Measurements from ENCODE around the gene LKAAEAR1.

The LKAAEAR1 gene

GRCh38 chr20:64051561-64052325 lies 32.5 kb downstream of the LKAAEAR1 start:
- DNase-seq (ENCODE audit: low read depth, low spot score) = no peak

- no peak for DNase-seq (ENCODE audit: low read depth, low spot score)
Measured at GRCh38 chr20:64051033-64051452, 33.2 kb downstream of the LKAAEAR1 start.

- DNase-seq (ENCODE audit: low read depth, low spot score) = no peak
Measured at GRCh38 chr20:64050261-64051032, 33.8 kb downstream of the LKAAEAR1 start.

GRCh38 chr20:64049878-64050260 lies 34.3 kb downstream of the LKAAEAR1 start:
- DNase-seq (ENCODE audit: low read depth, low spot score) = no peak

- DNase-seq (ENCODE audit: low read depth, low spot score) = no peak
Measured at GRCh38 chr20:64049060-64049877, 34.9 kb downstream of the LKAAEAR1 start, which contains the start of gene SOX18. TSS of gene SOX18 (minus strand) at chr20:64049639. CDS start at chr20:64049516, 123 bp downstream.

GRCh38 chr20:64048402-64049044 lies 35.7 kb downstream of the LKAAEAR1 start:
- DNase-seq (ENCODE audit: low read depth, low spot score) = no peak

- DNase-seq (ENCODE audit: low read depth, low spot score) = no peak
Measured at GRCh38 chr20:64047968-64048401, 36.2 kb downstream of the LKAAEAR1 start.

GRCh38 chr20:64047046-64047389 lies 37.2 kb downstream of the LKAAEAR1 start:
- no peak for DNase-seq (ENCODE audit: low read depth, low spot score)

GRCh38 chr20:64045346-64046011 lies 38.7 kb downstream of the LKAAEAR1 start:
- DNase-seq (ENCODE audit: low read depth, low spot score) = no peak

- DNase-seq (ENCODE audit: low read depth, low spot score) = no peak
Measured at GRCh38 chr20:64044484-64045247, 39.5 kb downstream of the LKAAEAR1 start.

GRCh38 chr20:64043768-64044167 lies 40.4 kb downstream of the LKAAEAR1 start:
- DNase-seq (ENCODE audit: low read depth, low spot score) = no peak

GRCh38 chr20:64042054-64042781 lies 42.0 kb downstream of the LKAAEAR1 start:
- DNase-seq (ENCODE audit: low read depth, low spot score) = no peak

GRCh38 chr20:64041781-64042053 lies 42.5 kb downstream of the LKAAEAR1 start:
- DNase-seq (ENCODE audit: low read depth, low spot score) = no peak

- DNase-seq (ENCODE audit: low read depth, low spot score) = no peak
Measured at GRCh38 chr20:64041040-64041780, 43.0 kb downstream of the LKAAEAR1 start.

GRCh38 chr20:64040231-64041039 lies 43.8 kb downstream of the LKAAEAR1 start:
- DNase-seq (ENCODE audit: low read depth, low spot score) = no peak

- no peak for DNase-seq (ENCODE audit: low read depth, low spot score)
Measured at GRCh38 chr20:64039293-64040160, 44.7 kb downstream of the LKAAEAR1 start.

- DNase-seq (ENCODE audit: low read depth, low spot score) = no peak
Measured at GRCh38 chr20:64038565-64039292, 45.5 kb downstream of the LKAAEAR1 start.

Measured in smooth muscle cell of the brain vasculature (primary cell).